Measurements from ENCODE around the gene TEN1. TPM values are rescaled to one million over a fixed set of nuclear protein-coding genes. Genes with fewer than 3 reads are reported as not detected.

TEN1 gene
- total and polyA plus RNA-seq, 10 donors = 6.0 to 38.7 (median 17.0) TPM

DNA sequence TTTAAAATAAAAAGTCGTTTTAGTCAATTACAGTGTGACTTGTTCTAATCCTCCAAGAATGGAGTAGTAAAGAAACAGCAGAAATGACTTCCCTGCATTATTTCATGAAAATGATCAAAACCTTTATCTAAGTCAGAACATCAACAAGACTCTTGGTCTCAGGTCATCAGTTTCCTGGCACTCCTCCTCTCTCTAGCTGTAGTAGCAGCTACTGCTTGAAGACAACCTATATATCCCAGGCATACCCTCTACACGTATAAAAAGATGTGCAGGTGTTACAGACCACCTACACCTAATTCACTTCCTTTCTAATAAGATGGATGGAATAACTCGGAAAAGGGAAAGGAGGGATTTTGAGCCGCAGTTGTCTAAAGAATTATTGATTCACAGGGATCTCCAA lies 36.6 kb upstream of the TEN1 start:
- Histone ChIP-seq H3K36me3 (peaks cover 0 to 49% (median 19%) of the 10 kb centered on the region in 6 donors), H3K4me1 (peaks cover 0 to 22% (median 16%) of the 10 kb centered on the region in 6 donors), H3K27ac (no peak overlapping the region), H3K27me3 (replicated peaks in 1 of 7) (no peaks in the 10 kb centered on the region), H3K9me3 (no peaks in the 10 kb centered on the region), H3K4me3 (no peak overlapping the region)
- intact Hi-C loops (cut with DNase I; ENCODE audit: low total_unique reads) = no loop called here
- DNase-seq = no peak
- no peak for TF ChIP-seq POLR2A (IDR thresholded peaks at IDR 0.05)
- no peak for TF ChIP-seq CTCF (IDR thresholded peaks at IDR 0.05 in 8 of 11, conservative IDR thresholded peaks at IDR 0.05 in 3 of 11)
- TF ChIP-seq POLR2AphosphoS5 (IDR thresholded peaks at IDR 0.05) = no peak
- WGBS, 5 donors = 88 to 96% (median 94%) methylated on average over 4 of the region's 4 CpGs

- WGBS, 5 donors = 85 to 100% (median 92%) methylated on average over 1 of the region's 1 CpG
- peaks cover 0 to 59% (median 29%) of the 10 kb centered on the region in 6 donors for H3K36me3 ChIP-seq
- DNase-seq = no peak
- H3K4me3 ChIP-seq = no peak overlapping the region
- H3K27me3 ChIP-seq (replicated peaks in 1 of 7) = no peaks in the 10 kb centered on the region
- no peak overlapping the region for H3K27ac ChIP-seq
- TF ChIP-seq POLR2AphosphoS5 (IDR thresholded peaks at IDR 0.05) = no peak
- TF ChIP-seq POLR2A (IDR thresholded peaks at IDR 0.05) = no peak
- TF ChIP-seq CTCF (IDR thresholded peaks at IDR 0.05 in 8 of 11, conservative IDR thresholded peaks at IDR 0.05 in 3 of 11) = no peak
- intact Hi-C loops (cut with DNase I; ENCODE audit: low total_unique reads) = no loop called here
- H3K4me1 ChIP-seq = peaks cover 0 to 22% (median 16%) of the 10 kb centered on the region in 6 donors
- H3K9me3 ChIP-seq = no peaks in the 10 kb centered on the region
Observed at GRCh38 chr17:75943491-75943890, 35.5 kb upstream of the TEN1 start.

GRCh38 chr17:75945211-75945610 lies 33.8 kb upstream of the TEN1 start:
- no peak for DNase-seq
- no peak overlapping the region for H3K27ac ChIP-seq
- no peak overlapping the region for H3K4me3 ChIP-seq
- H3K4me1 ChIP-seq = peaks cover 0 to 18% (median 11%) of the 10 kb centered on the region in 6 donors
- H3K27me3 ChIP-seq (replicated peaks in 1 of 7) = no peaks in the 10 kb centered on the region
- peaks cover under 1 to 76% (median 46%) of the 10 kb centered on the region in 6 donors for H3K36me3 ChIP-seq
- TF ChIP-seq POLR2A (IDR thresholded peaks at IDR 0.05) (no peak), POLR2AphosphoS5 (IDR thresholded peaks at IDR 0.05) (no peak), CTCF (IDR thresholded peaks at IDR 0.05 in 8 of 11, conservative IDR thresholded peaks at IDR 0.05 in 3 of 11) (no peak)
- intact Hi-C loops (cut with DNase I; ENCODE audit: low total_unique reads) = no loop called here
- whole genome bisulfite sequencing, 5 donors = 79 to 93% (median 86%) methylated on average over 2 of the region's 2 CpGs
- no peaks in the 10 kb centered on the region for H3K9me3 ChIP-seq

DNA sequence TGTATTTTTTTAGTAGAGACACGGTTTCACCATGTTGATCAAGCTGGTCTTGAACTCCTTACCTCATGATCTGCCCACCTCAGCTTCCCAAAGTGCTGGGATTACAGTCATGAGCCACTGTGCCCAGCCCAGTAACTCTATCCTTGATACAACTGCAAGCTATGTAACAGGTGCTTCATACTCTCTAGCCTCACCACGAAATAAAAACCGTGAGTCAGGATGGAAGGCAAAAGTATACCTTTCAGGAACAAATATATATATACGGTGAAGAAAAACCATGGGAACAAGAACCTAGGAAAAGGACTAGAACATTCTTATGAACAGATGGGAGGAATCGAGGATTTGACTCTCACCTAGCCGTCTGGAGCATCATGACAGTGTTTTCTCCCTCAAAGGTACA lies 28.6 kb upstream of the TEN1 start:
- peak overlapping the region in 1 of 8 donors; percentile 7 for H3K27ac ChIP-seq
- DNase-seq = no peak
- intact Hi-C loops (cut with DNase I; ENCODE audit: low total_unique reads) = no loop called here
- WGBS, 5 donors = 94 to 98% (median 96%) methylated on average over 6 of the region's 6 CpGs
- no peaks in the 10 kb centered on the region for H3K27me3 ChIP-seq (replicated peaks in 1 of 7)
- H3K4me1 ChIP-seq = peaks cover 0 to 14% (median 0%) of the 10 kb centered on the region in 6 donors
- H3K9me3 ChIP-seq = no peaks in the 10 kb centered on the region
- TF ChIP-seq POLR2AphosphoS5 (IDR thresholded peaks at IDR 0.05) = no peak
- peaks cover 3 to 100% (median 94%) of the 10 kb centered on the region in 6 donors for H3K36me3 ChIP-seq
- H3K4me3 ChIP-seq = no peak overlapping the region
